Neural cell (in vitro differentiated cells): ENCODE results near the gene ANKRD1. TPM values are rescaled to one million over a fixed set of nuclear protein-coding genes. Genes with fewer than 3 reads are reported as not detected.
A peak's percentile ranks its signal among the peaks of the same experiment; 100 is the strongest.
"Not testable (repeated sequence)": the region's sequence is repeated elsewhere in the genome, so short reads cannot be mapped to it uniquely, and the experiment has no call there.

ENCODE experiments used
- H2AFZ ChIP-seq: fragments of 200-600, 300-800 bp; sonication (generic), shearing (Covaris generic); 2 replicates; pipeline ENCODE4 v1.6.0; 2014; ENCODE audit warnings: low read depth, mild to moderate bottlenecking, antibody characterized with exemption, low read length, moderate library complexity
- H3F3A ChIP-seq: fragments of 200-600 bp; shearing (Covaris generic); 2 replicates; pipeline ENCODE4 v1.6.1; 2016; ENCODE audit warnings: mild to moderate bottlenecking, moderate library complexity, mixed read lengths, antibody characterized with exemption, low read length; ENCODE audit not compliant: insufficient read depth, poor library complexity, severe bottlenecking
- H3K27ac ChIP-seq: fragments of 200-600, 300-800 bp; sonication (generic), shearing (Covaris generic); 2 replicates; pipeline ENCODE4 v1.5.1; 2014; ENCODE audit warnings: mild to moderate bottlenecking, low read length, moderate library complexity
- H3K27me3 ChIP-seq: fragments of 300-800, 200-600 bp; sonication (generic), shearing (Covaris generic); 2 replicates; pipeline ENCODE4 v1.6.0; 2014; ENCODE audit warnings: mild to moderate bottlenecking, low read depth, low read length, moderate library complexity; ENCODE audit not compliant: insufficient read depth
- H3K36me3 ChIP-seq: fragments of 300-800, 200-600 bp; sonication (generic), shearing (Covaris generic); 2 replicates; pipeline ENCODE4 v1.5.1; 2014; ENCODE audit warnings: mild to moderate bottlenecking, antibody characterized with exemption, low read length, moderate library complexity; ENCODE audit not compliant: insufficient read depth
- H3K4me2 ChIP-seq: fragments of 300-800, 200-600 bp; sonication (generic), shearing (Covaris generic); 2 replicates; pipeline ENCODE4 v1.6.0; 2014; ENCODE audit warnings: mild to moderate bottlenecking, low read length
- H3K4me3 ChIP-seq: fragments of 300-800, 200-600 bp; sonication (generic), shearing (Covaris generic); 2 replicates; pipeline ENCODE4 v1.5.1; 2014; ENCODE audit warnings: mild to moderate bottlenecking, low read length, moderate library complexity
- H3K79me2 ChIP-seq: fragments of 200-600 bp; shearing (Covaris generic); replicated peaks from 2 replicates; pipeline ENCODE4 v1.6.0; 2014; ENCODE audit warnings: mild to moderate bottlenecking, low read length, moderate library complexity; ENCODE audit not compliant: insufficient read depth
- H3K9ac ChIP-seq: fragments of 300-800, 200-600 bp; sonication (generic), shearing (Covaris generic); 2 replicates; pipeline ENCODE4 v1.6.1; 2016; ENCODE audit warnings: mild to moderate bottlenecking, low read length, mixed read lengths
- H3K9me2 ChIP-seq: fragments of 200-600 bp; shearing (Covaris generic); 2 replicates; pipeline ENCODE4 v1.6.1; 2016; ENCODE audit warnings: mild to moderate bottlenecking, low read length, mixed read lengths; ENCODE audit not compliant: insufficient read depth
- H3K9me3 ChIP-seq: fragments of 200-600, 300-800 bp; sonication (generic), shearing (Covaris generic); 2 replicates; pipeline ENCODE4 v1.6.1; 2016; ENCODE audit warnings: mild to moderate bottlenecking, mixed run types, low read length, moderate library complexity, mixed read lengths
- H4K20me1 ChIP-seq: fragments of 200-600 bp; shearing (Covaris generic); 2 replicates; pipeline ENCODE4 v1.6.1; 2016; ENCODE audit warnings: mild to moderate bottlenecking, mixed run types; ENCODE audit not compliant: insufficient read depth
- CTCF ChIP-seq: fragments of 450-650 bp; IDR thresholded peaks from 2 replicates; pipeline ENCODE4 v1.5.1; 2014; ENCODE audit warnings: antibody characterized with exemption, mild to moderate bottlenecking, moderate library complexity; ENCODE audit not compliant: poor library complexity, severe bottlenecking
- EP300 ChIP-seq: fragments of 450-650 bp; conservative IDR thresholded peaks from 2 replicates; pipeline ENCODE4 v1.6.1; 2014; ENCODE audit warnings: antibody characterized with exemption, mild to moderate bottlenecking, moderate library complexity; ENCODE audit not compliant: poor library complexity, severe bottlenecking
- EZH2 ChIP-seq: fragments of 200-600, 300-800 bp; shearing (Covaris generic), sonication (generic); IDR thresholded peaks from 2 replicates; pipeline ENCODE4 v1.6.1; 2014; ENCODE audit warnings: antibody characterized with exemption, low read length, borderline replicate concordance, mild to moderate bottlenecking; ENCODE audit not compliant: insufficient read depth, poor library complexity, severe bottlenecking
- MXI1 ChIP-seq: fragments of 450-650 bp; conservative IDR thresholded peaks from 2 replicates; pipeline ENCODE4 v1.6.1; 2014; ENCODE audit warnings: antibody characterized with exemption, mild to moderate bottlenecking; ENCODE audit not compliant: poor library complexity, severe bottlenecking
- POLR2AphosphoS5 ChIP-seq: IDR thresholded peaks from 2 replicates; pipeline ENCODE4 v1.6.1; 2012
- RAD21 ChIP-seq: fragments of 450-650 bp; conservative IDR thresholded peaks from 2 replicates; pipeline ENCODE4 v1.6.1; 2014; ENCODE audit warnings: antibody characterized with exemption, mild to moderate bottlenecking, moderate library complexity
- REST ChIP-seq: IDR thresholded peaks from 2 replicates; pipeline ENCODE4 v1.6.1; 2012; ENCODE audit warnings: borderline replicate concordance
- SMC3 ChIP-seq: fragments of 450-650 bp; conservative IDR thresholded peaks from 2 replicates; pipeline ENCODE4 v1.6.1; 2014; ENCODE audit warnings: antibody characterized with exemption, mild to moderate bottlenecking, moderate library complexity; ENCODE audit not compliant: poor library complexity
- TAF1 ChIP-seq: IDR thresholded peaks from 2 replicates; pipeline ENCODE4 v1.6.1; 2012; ENCODE audit warnings: low read depth
- polyA plus RNA-seq: library from polyadenylated mRNA; depleted of rRNA; stranded (reverse); fragments of >200 nt; gene quantifications from 2 replicates; pipeline ENCODE4 v1.2.3, GENCODE V29; 2014

The ANKRD1 gene
- polyA plus RNA-seq, 1 donor from 2014 or later, result not detected

GRCh38 chr10:90884431-90884830 lies 36.5 kb downstream of the ANKRD1 start:
- no peak overlapping the region for H3K9ac ChIP-seq
- peaks cover 17% of the 10 kb centered on the region for H3K36me3 ChIP-seq

GRCh38 chr10:90880059-90880719 lies 40.7 kb downstream of the ANKRD1 start:
- H3K79me2 ChIP-seq, H3K36me3 ChIP-seq, H3K9me2 ChIP-seq, H3K9me3 ChIP-seq, H4K20me1 ChIP-seq, H2AFZ ChIP-seq, H3K4me2 ChIP-seq, H3F3A ChIP-seq, H3K27me3 ChIP-seq, H3K9ac ChIP-seq, H3K4me3 ChIP-seq, H3K27ac ChIP-seq: not testable (repeated sequence)
- TF ChIP-seq RAD21 (peak; percentile 86), CTCF (peak; percentile 82), SMC3 (peak; percentile 84)

More at GRCh38 chr10:90884431-90884830, 36.5 kb downstream of the ANKRD1 start:
- TF ChIP-seq POLR2AphosphoS5, result no peak
- no peak for TF ChIP-seq MXI1
- TF ChIP-seq EP300, result no peak
- TF ChIP-seq CTCF, result no peak
- no peak for TF ChIP-seq REST
- no peak for TF ChIP-seq RAD21
- TF ChIP-seq TAF1, result no peak
- TF ChIP-seq SMC3, result no peak
- TF ChIP-seq EZH2, result no peak
- H3K79me2 ChIP-seq, result no peaks in the 10 kb centered on the region
- H3K9me2 ChIP-seq, result no peaks in the 10 kb centered on the region
- H3K27ac ChIP-seq, result no peak overlapping the region
- no peaks in the 10 kb centered on the region for H3K27me3 ChIP-seq
- no peaks in the 10 kb centered on the region for H3K9me3 ChIP-seq
- H3K4me3 ChIP-seq, result no peak overlapping the region
- no peak overlapping the region for H3K4me2 ChIP-seq
- H2AFZ ChIP-seq, result no peak overlapping the region
- H3F3A ChIP-seq, result no peaks in the 10 kb centered on the region
- no peaks in the 10 kb centered on the region for H4K20me1 ChIP-seq
